GM21367 (cell line): Measurements from ENCODE around the gene ABCE1.
"Not testable (repeated sequence)": the region's sequence is repeated elsewhere in the genome, so short reads cannot be mapped to it uniquely, and the experiment has no call there.

ENCODE experiments used
- ATAC-seq: cut with Tn5 transposase; IDR thresholded peaks from one replicate; pipeline ENCODE4 v1.9.1; 2021; ENCODE audit not compliant: unreplicated experiment

ABCE1 gene

DNA sequence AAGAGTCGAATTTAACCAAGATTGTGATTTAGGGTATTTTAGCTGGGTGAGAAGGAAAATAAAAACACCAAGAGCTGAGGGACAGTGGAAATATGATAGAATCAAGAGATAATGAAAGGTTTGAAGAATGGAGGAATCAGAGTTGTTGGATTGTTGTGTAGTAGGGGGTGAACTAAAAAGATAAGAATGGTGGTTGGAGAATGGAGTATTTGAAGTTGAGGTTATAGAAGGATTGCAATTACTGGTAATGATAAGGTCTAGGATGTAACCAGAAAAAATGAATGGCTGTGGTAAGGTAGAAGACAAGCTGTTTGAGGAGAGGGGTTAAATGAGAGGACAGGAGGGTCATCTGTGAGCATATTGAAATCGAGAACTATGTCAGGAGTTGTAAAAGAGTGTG, 4.5 kb downstream of the ABCE1 start:
- ATAC-seq = no peak

DNA sequence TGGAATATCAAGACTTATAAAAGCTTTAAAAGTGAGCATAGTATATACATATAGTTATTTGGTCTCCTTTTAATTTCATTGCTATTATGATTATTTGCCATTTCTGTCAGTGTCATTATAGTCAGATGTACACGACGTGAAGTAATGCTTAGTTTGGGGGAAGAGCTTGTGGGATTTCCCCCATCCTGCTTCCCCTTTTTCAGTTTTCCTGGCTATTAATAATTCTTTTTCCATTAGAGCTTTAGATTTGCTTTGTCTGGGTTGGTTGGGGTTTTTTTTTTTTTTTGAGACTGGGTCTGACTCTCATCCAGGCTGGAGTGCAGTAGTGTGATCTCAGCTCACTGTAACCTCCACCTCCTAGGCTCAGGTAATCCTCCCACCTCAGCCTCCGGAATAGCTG, 5.4 kb downstream of the ABCE1 start:
- no peak for ATAC-seq

DNA sequence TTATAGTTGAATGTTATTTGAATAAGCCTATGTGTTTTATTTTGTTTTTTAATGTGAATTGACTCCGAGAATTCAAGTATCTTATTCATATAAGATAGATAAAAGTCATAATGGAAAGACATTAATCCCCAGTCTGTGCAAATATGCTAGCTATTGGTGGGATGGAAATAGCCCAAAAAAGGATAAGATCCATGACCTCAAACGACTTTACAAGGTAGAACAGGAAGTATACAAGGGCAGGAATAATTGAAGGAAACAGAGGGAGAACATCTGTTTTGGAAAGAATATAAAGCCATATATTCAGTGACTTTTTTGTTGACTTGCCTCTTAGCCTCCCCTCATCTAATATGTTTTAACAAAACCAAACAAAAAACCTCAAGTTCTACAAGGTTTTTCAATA, 9.0 kb downstream of the ABCE1 start:
- ATAC-seq = no peak

DNA sequence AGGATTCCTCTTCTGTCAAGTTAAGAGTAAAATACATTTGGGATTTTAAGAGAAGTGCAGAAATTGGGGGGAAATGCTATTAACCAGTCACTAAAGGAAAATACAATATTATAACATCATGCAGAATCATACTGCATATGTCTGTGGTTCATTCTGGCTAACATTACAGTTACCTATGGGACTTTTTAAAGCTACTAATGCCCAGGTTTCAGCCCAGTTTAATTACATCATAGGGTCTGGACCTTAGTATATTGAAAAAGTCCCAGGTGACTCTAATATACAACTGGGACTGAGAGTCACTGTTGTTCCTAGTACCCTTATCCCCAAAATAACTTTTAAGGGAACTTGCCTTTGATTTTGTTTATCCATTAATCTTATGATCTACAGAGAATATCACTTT, 10.0 kb downstream of the ABCE1 start:
- ATAC-seq = no peak

DNA sequence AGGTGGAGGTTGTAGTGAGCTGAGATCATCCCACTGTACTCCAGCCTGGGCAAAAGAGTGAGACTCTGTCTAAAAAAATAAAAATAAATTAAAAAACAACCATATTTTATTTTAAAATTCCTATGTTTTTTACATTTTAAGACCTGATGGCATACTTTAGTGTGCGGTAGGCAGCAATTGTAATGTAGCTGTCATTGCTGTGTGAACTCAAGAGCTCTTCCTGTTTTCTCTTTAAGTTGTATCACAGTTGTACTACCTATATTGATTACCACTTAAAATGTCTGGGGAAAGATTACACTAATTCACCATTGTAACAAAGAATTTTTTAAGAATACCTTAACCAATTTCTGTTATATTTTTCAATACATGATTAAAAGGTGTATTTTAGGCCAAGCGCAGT, 27.3 kb downstream of the ABCE1 start:
- no peak for ATAC-seq

DNA sequence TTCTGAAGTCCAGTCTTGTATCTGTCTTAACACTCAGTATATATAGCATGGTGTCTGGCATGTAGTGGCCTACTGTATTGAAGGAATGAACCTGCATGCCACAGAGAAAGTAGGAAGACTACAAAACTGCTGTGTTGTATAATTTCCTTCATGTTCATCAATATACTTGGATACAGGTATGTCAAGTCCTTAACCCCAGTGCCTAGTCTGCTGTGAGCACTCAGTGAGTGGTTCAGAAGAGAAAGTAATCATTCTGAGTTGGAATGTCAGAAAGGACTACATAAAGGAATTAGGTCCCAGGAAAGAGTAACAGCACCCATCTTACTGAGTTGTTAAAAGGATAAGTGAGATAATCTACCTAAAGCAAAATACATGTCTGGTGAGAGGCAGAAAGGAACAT, 32.0 kb downstream of the ABCE1 start:
- no peak for ATAC-seq

DNA sequence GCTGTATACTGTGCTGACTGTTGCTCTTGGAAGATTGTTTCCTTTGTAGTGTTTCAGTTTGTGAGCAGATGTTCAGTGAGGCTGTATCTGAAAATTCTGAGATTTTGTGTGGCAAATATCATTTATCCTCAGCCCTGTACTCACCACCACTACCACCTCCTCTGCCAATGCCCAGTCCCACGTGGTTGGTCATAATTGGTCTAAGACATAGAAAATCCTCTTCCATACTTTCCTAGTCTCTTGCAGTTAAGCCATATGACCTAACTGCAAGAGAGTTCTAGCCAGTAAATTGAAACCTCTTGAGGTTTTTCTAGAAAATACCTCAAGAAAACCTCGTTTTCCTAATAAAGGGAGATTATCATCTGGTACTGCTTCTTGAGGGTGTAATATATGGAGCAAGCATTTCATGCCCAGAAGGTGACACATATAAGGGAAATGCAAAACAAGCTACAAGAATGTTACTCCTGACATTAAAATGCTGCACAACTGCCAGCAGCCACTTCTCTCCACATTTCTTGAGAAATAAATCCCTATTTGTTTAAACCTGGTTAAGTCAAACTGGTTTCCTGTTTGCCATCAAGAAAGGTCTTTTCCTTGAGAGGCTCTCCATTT, 32.8 kb downstream of the ABCE1 start:
- ATAC-seq = no peak

DNA sequence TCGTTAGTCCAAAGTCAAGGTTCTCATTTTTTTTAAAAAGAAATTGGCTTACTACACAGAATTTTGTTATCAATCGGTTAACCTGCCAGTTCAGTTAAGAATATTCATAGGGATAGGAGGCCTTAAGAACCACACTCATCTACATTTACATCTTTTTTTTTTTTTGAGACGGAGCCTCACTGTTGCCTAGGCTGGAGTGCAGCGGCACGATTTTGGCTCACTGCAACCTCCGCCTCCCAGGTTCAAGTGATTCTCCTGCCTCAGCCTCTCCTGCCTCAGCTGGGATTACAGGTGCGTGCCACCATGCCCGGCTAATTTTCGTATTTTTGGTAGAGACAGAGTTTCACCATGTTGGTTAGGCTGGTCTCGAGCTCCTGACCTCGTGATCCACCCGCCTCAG, 33.7 kb downstream of the ABCE1 start:
- no peak for ATAC-seq

DNA sequence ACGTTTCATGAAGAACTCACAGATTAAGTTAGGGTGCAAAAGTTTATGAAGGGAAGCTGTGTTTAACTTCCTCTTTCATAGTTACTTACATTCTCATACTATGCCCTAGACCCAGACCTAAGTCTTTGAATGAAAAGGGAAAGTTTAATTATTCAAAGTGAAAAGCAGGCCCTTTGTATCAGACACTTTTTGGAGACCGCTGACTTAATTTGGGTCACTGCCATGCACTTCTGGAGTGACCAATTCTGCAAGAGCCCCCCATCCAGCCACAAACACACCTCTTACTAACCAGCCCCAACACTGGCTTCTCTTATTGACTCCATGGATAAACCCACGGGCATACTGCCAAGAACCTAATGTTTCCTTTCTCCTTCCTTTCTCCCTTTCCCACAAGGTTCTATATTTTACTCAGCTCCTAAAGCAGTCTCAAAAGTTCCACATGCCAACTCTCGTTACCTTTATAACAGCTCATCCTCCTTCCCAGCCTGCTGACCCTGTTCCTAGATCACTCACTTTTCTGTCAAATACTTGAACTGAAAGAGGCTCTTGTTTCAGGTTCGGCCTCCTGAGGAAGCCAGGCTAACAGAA, 34.5 kb downstream of the ABCE1 start:
- peak; percentile 87 for ATAC-seq

DNA sequence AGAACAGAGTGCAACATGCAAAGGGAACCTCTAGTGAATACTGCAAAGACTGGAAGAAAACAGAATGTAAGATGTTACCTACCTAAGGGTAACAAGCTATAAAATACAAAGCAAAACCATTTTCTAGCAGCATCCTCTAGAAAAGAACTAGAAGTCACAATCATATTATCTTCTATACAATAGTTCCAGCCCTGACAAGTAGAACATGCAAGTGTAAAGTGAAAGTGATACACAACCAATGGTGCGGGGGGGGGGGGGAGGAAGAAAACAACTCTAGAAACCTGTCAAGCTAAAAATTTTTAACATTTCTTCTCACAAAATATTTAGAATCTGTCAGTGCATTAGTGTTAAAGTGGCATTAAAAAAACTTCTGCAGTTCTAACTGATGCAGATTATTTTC, 38.1 kb downstream of the ABCE1 start:
- ATAC-seq = not testable (repeated sequence)

DNA sequence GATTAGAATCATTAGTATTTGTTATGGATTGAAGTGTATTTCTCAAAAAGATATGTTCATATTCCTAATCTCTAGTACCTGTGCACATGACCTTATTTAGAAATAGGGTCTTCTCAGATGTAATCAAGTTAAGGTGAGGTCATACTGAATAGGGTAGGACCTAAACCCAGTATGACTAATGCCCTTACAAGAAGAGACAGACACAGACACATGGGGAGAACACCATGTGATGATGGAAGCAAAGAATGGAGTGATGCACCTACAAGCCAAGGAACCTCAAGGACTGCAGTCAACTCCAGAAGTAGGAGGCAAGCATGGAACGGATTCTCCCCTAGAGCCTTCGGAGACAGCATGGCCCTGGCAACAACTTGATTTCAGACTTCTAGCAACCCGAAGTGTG, 50.9 kb downstream of the ABCE1 start:
- ATAC-seq = no peak

DNA sequence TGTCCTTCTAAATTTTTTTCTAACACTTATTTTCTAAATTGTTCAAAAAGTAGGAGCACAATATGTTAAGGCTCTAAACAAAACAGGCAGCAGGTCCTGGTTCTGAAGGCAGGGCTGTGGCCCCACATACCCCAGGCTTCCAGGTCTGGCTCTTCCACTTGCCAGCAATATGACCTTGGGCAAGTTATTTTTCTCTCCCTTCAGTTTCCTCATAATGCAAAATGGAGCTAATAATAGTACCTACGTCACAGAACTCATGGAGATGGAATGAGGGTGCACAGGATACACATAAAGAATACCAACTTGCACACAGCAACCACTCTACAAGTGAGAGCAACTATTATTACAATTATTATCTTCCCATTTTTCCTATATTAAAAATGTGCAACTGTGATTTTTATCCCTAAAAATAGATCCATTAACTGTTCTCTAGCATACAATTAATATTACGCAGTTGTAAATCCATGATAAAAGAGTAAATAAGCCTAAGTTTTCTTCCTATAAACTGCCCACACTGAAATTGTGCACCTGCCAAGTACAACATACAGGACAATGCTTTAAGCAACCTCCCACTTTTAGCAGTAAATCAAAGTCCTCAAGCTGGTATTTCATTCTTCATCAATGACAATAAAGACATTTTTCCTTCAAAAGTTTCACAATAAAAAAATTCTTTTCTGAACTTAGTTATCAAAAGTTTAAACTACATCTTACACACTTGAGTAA, 55.2 kb downstream of the ABCE1 start:
- no peak for ATAC-seq

DNA sequence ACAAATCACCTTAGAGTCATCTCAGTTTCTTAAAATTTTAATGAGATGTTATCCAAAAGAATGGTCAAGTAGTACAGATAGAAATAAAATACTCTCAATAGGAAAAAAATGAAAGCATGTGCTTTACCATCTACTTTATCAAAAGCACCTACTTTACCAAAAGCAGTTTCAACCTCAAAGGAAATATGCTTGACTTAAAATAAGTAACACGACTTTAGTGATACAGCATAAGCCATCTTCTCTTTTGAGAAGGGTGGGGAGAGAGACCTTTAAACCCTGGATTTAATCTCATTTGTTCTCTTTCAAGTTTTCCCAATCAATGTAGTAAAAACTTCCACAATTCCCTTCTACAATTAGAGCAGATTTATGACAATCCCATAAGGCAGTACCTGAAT, 55.8 kb downstream of the ABCE1 start:
- ATAC-seq = no peak

DNA sequence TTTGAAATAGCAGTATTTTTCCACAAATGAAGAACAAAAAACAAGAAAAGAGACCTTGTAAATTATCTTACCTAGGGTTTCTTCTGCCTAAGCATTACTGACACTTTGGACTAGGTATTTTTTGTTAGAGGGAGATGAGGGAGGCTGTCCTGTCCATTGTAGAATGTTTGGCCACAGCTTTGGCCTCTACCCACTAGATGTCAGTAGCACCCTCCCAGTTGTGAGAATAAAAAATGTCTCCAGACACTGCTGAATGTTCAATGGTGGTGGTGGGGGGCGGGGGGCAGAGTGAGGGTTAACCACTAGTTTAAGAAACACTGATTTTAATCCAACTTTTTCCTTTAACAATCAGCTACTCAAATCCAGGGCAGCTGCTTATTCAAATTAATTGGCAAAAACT, 56.5 kb downstream of the ABCE1 start:
- ATAC-seq = peak; percentile 84

DNA sequence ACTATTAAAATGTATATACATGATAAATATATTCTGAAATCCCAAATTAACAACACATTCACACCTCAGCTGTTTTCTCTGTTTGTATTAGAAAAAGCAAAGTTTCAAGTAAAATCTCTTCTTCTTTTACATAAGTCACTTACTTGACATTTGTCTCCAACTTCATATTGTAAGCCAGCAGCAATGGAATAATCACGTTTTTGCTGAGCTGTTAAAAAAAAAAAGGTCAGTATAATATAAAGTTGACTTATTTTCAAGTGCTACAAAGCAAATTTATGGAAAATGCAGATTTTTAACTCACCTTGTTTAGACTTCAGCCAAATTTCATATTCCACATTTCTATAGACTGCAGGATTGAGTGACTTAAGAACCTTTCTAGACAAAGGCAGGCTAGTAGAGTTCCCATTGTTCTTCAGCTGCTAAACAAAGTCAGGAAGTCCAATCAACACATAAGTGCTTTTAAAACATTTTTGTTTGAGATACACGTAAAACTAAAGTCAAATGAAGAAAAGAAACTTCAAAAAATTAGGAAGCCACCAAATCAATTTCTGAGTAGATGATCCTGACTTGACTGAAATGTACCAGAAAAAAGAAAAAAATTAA, 57.3 kb downstream of the ABCE1 start:
- no peak for ATAC-seq

DNA sequence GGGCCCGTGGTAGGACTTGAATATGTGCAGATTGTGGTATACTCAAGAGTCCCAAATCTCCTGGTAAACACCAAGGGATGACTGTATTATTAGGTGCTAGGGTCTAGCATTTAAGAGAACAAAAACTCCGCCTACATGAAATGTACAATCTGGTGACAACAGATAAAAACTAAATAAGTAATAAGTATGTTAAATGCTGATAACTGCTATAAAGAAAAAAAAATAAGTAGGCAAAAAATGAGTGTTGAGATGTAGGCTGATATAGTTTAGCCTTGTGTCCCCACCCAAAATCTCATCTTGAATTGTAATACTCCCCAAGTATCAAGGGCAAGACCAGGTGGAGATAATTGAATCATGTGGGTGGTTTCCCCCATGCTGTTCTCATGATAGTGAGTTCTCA, 58.9 kb downstream of the ABCE1 start:
- ATAC-seq = no peak

DNA sequence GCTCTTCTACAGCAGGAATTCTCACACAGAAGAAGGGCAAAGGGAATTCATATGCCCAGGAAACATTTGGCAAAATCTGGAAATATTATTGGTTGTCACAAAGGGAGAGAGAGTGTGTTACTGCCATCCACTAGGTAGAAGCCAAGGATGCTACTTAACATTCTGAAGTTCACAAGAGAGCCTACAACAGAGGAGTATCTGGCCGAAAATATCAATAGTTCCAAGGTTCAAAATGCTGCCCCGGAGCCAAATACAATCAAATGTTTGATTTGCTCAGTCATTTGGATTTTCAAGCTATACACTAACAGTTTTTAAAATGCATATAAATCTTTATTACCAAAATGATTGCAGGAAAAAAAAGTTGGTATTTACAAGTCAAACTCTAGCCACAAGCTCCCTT, 63.4 kb downstream of the ABCE1 start:
- no peak for ATAC-seq

DNA sequence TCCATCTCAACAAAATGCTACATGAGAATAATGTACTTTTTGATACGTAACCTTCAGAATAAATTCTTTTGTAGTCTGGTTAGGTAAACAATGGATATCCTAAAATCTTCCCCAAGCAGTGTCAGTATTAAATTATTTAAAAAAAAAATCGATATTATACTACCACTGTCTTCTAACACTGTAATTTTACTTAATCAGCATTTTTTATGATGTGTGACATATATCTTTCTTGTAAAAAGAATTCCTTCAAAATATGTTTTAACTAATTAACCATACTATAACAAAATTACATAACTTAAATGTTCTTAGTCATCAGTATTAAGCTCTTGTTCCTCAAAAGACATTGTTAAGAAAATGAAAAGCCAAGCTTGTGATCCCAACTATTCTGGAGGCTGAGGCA, 69.8 kb downstream of the ABCE1 start:
- ATAC-seq = no peak

DNA sequence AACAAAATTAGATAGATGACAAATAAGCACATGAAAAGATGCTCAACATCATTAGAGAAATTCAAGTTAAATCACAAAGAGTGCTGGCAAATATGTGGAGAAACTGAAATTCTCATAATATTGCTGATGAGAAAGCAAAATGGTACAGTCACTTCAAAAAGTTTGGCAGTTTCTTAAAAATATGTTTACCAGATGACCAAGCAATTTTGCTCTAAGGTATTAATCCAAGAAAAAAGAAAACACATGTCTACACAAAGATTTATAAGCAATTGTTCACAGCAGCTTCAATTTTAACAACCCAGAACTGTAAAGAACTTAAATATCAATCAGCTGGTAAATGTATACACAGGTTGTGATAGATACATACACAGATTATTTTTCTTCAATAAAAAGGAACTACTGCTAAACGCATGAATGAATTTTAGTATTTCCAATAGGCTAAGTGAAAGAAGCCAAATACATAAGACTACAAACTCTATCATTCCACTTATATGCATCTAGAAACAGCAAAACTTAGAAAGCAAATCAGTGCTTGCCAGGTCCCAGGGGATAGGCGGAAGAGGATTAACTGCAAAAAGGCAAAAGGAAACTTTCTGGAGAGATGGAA, 70.6 kb downstream of the ABCE1 start:
- ATAC-seq = no peak

DNA sequence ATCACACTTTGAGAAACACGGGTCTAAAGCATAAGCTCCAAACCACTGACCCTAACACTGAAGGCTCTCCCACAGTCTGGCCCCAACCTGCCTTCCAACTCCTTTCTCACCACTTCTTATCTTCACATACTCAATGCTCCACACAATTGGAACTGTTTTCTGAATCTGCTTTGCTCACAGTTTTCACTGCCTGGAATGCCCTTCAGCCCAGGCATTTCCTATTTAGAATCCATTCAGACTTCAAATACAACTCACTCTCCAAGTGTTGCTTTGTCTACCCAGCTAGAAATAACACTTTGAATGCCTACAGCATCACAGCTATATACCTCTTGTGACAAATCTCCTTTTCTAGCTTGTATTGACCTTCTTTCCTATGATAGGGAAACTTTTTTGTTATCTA, 72.1 kb downstream of the ABCE1 start:
- no peak for ATAC-seq

DNA sequence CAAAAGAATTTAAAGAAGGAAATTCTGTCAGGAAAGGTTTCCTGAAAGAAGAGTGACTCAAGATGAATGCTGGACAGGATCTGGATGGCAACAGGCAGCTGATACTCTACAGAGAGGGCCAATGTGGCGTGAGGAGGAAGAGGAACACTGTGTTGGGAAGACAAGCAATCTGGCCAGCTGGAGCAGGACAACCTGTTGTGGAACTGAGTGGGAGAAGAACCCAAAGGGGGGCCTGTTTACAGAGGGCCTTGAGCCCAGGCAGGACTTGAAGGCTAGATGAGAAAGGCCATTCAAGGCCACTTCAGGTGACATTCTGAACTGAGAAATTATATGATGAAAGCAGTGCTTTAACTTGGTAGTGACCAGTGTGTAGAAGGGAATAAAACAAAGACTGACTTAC, 73.8 kb downstream of the ABCE1 start:
- no peak for ATAC-seq
